HTERT RPE-1 (cell line): Measurements from ENCODE around the gene CTU2.

Source experiments
- in situ Hi-C: fragments of 300-500 bp; cut with MboI; formaldehyde crosslinking; loops from 4 replicates; pipeline ENCODE4 v1.14.3; 2020; ENCODE audit warnings: low sequenced_read_pairs

Gene CTU2

DNA sequence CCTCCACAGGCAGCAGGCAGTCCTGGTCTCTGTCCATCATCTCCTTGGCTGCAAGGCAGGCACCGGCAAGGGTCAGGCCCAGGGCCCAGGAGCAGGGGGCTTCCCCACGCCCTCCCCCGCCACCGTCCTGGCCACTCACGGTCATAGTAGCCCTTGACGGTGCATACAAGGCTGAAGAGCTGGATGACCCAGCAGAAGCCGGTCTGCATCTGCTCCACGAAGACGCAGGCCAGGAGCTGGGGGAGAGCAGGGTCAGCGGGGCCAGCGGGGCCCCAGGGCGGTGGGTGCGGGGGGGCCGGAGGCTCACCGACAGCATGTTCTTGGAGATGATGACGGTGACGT, 20.1 kb downstream of the CTU2 start:
- in situ Hi-C loops, result no loop called here

- in situ Hi-C loops, result no loop called here
Measured at GRCh38 chr16:88726981-88727380, 20.7 kb downstream of the CTU2 start.

GRCh38 chr16:88727871-88728270, 21.6 kb downstream of the CTU2 start:
- in situ Hi-C loops, result no loop called here

DNA sequence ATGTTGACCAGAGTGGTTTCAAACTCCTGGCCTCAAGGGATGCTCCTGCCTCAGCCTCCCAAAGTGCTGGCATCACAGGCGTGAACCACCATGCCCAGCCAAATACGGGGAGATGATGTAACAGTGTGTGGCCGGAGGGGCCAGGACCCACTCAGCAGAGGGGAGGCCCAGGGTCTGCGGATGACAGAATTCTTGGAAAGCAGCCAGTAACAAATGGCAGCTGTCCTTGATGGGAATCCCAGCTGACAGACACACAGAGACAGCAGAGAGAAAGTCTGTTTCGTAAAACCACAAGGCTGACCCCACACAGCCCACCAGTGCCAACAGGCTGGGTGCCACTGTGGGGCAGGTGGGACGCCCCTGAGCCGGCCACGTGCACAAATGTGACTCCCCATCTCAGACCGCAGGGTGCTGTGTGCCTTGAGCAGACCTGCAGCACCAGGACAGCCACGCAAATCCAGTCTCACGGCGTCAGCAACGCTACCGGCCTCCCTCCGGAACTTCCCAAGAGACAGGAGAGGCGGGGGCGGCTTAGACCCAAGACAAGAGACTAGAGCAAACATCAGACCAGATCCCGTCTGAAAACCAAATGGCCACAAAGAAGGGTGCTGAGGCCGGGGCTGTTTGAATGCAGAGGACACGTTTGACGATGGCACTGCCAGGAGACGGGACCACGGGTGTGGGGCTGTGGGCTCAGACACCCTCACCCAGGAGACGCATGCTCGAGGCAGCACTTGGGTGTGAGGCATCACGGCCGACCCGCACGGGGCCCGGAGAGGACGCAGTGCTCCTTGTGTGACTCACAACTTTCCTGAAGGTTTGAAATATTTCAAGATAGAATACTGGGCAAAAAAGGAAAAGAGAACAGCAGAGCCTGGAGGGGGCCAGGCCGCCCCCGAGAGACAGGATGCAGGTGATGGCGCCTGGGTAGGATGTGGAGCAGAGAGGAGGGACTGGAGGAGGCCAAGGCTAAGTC, 24.6 kb downstream of the CTU2 start:
- in situ Hi-C loops, result no loop called here

DNA sequence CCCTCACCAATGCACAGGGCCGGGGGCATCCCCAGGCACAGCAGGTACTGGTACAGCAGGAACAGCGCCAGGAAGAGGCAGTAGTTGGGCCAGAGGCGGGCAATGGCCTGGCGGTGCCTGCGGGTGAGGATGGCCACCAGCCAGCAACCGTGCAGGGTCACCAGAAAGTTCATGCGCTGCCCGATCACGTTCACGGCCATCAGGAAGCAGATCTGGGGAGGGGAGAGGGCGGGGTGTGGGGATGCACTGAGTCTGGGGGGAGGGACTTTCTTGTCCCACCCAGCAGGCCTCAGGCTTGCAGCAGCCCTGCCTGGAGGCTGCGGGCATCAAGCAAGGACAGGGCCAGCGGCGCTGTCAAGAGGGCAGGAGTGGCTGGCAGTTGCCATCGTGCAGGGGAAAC, 25.4 kb downstream of the CTU2 start:
- in situ Hi-C loops, result no loop called here

DNA sequence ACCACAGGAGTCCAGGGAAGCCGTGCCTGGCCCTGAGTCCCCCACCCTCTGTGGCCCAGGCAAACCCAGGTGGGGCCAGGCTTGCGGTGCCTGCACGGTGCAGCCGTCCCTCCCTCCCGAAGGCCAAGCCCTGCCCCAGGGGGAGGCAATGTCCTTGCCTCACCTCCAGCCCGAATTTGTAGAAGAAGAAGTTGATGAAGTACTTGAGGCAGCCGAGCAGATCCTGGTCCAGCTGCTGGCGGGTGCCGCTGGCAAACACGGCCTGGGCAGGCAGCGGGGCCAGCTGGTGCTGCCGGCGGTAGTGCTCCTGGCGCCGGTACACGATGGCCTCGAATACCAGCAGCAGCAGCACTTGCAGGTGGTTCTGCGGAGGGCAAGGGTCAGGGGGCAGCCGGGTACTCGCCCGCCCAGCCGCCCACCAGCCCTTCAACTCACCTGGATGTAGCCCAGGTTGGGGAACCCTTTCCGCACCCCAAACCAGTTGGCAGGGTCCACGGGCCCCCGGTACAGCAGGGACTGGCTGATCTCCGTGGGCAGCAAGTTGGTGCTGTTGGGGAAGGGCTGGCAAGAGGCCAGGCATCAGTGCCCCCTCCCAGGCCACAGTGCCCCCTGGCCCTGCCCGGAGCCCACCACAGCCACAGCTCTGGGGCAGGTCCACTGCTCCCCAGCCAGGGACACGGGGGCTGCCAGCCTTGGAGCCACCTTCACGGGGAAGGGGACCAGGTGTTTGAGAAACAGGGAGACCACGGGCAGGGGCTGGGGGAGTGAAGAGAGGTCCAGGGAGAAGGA, 26.1 kb downstream of the CTU2 start:
- in situ Hi-C loops, result no loop called here

GRCh38 chr16:88732961-88733294, 26.6 kb downstream of the CTU2 start:
- in situ Hi-C loops, result no loop called here

DNA sequence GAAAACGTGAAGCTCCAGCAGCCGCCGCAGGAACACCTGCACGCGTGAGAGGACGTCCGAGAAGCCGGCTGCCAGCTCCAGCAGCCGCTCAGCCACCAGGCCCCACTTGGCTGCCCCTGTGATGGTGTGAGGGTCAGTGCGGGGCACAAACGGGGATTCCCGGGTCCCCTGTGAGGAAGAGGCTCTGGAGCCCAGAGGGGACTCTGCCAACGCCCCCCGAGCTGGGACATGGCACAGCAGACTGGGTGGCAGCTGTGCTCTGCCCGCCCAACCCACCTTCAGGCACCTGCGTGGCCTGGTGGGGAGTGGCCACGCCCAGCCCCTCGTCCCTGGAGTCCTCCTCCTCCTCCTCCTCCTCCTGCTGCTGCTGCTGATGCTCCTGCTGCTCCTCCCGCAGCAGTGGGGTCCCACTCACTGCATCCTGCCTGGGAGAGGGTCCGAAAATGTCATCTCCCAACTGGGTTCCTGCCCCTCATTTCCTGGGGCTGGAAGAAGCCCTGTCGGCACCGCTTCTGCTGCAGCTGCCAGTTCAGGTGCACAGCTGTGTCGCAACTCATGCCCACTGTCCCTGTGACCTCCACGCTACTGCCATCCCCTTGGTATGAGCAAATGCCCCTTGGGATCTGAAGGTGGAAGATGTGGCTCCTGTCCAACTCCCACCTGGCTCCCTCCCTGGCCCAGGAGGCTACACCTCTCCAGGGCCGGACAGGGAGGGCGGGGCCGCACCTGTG, 27.5 kb downstream of the CTU2 start:
- in situ Hi-C loops, result no loop called here

GRCh38 chr16:88734361-88734728, 28.0 kb downstream of the CTU2 start:
- in situ Hi-C loops, result no loop called here

DNA sequence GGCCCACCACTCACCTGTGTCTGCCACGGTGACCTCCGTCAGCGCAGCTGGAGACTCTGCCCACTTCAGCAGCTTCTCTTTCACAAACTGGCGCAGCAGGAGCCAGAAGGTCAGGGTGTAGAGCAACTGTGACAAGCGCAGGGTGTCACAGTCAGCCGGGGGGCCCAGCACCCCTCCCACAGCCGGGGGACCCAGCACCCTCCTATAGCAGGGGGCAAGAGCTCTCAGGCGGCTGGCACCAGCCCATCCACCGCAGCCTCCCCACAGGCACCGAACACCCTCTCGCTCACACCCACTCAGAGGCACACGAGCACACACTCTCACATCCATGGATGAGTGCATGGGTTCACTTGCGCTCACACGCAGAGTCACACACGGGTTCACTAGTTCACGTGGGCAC, 28.8 kb downstream of the CTU2 start:
- in situ Hi-C loops, result no loop called here

DNA sequence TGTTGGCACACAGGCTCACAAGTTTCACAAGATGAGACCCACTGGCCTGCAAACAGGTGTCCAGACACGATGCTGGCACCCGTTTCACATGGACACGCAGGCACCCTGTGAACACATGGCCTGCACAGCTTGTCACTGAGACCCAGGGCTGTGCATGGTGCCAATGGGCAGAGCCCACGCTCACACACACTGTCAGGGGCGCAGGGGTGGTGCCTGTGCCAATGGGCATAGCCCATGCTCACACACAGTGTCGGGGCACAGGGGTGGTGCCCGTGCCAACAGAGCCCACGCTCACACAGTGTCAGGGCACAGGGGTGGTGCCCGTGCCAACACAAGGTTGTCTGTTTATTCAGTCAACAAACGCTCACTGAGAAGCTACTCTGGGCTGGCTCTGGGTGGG, 29.3 kb downstream of the CTU2 start:
- in situ Hi-C loops, result no loop called here

- in situ Hi-C loops, result no loop called here
Measured at GRCh38 chr16:88736088-88736487, 29.8 kb downstream of the CTU2 start.

DNA sequence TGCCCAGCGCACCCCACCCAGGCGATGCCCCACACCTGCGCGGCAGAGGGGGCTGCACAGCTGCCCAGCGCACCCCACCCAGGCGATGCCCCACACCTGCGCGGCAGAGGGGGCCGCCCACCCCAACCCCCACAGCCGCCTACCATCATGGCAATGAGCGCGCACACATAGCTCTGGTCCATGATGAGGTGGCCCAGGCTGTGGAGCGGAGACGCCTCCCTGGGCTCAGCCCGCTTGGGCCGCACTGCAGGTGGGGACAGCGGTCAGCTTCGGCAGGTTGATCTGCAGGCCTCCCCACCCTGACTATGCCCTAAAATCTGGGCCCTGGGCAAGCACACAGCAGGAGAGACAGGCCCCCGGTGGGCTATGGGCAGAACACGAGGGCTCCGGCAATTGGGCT, 30.2 kb downstream of the CTU2 start:
- in situ Hi-C loops, result no loop called here

DNA sequence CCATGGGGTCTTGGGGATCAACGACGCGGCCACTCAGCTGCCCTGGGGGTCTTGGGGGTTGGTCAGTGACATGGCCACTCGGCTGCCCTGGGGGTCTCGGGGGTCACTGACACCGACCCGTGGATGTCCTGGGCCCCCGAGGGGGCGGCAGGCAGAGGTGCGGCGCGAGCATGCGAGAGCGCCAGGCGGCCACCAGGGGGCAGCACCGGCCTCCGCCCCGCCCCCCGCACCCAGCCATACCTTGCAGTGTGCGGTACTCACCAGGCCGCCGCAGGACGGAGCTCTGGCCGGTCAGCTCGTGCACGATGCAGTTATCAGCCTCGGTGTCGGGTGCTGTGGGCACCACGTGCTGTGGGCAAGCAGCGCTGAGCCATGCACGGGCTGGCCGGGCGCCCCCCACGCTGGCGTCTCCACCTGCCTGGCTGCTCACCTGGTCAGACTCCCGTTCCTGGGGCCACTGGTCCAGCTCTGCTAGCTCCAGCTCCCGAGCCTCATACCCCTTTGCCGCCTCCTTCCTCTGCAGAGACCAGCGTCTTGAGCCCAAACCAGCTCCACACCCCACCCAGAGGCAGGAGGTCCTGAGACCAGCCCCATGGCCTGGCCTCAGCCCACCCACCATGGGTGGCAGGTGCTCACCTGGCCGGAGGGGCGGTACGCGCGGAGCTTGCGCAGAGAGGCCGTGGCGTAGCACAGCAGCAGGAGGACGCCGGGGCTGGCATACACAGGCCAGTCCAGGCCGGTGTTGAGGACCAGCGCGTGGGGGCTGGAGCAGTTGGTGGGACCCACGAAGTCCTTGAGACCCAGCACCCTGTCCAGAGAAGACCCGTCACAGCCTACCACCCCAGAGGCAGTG, 31.2 kb downstream of the CTU2 start:
- in situ Hi-C loops, result no loop called here

GRCh38 chr16:88738151-88739084, 32.1 kb downstream of the CTU2 start:
- in situ Hi-C loops, result no loop called here

GRCh38 chr16:88739139-88739976, 33.1 kb downstream of the CTU2 start:
- in situ Hi-C loops, result no loop called here

GRCh38 chr16:88739977-88740726, 33.8 kb downstream of the CTU2 start:
- in situ Hi-C loops, result no loop called here

GRCh38 chr16:88740727-88741055, 34.4 kb downstream of the CTU2 start:
- in situ Hi-C loops, result no loop called here
